Thyroid gland (tissue), 4 donors: ENCODE data around the gene SLC52A3.

Source experiments
- CTCF ChIP-seq, 6 experiments: fragments of 200-600 bp in 3 of 6; fragments of 450-650 bp in 3 of 6; sonication (generic) in 3 of 6; IDR thresholded peaks; one replicate each; pipeline ENCODE4 v1.5.1; 2016 to 2019; ENCODE audit warnings: antibody characterized with exemption in 6 of 6, mild to moderate bottlenecking in 2 of 6, inconsistent platforms in 1 of 6, moderate library complexity in 1 of 6
- POLR2A ChIP-seq, 2 donors: fragments of 450-650 bp; IDR thresholded peaks; one replicate each; pipeline ENCODE4 v1.6.1; 2017; ENCODE audit warnings: antibody characterized with exemption in 2 of 2, mild to moderate bottlenecking in 2 of 2, moderate library complexity in 1 of 2

- TF ChIP-seq CTCF (IDR thresholded peaks at IDR 0.05) (no peak), POLR2A (IDR thresholded peaks at IDR 0.05) (no peak)
These were observed 35.6 kb downstream of the SLC52A3 start for GRCh38 chr20:732727-733126.
